Mucosa of rectum (tissue), 2 donors: ENCODE results near the gene ZNF473.

ENCODE experiments used
- H3K27ac ChIP-seq, 2 donors: one replicate each; pipeline ENCODE4 v1.7.0; 2013; ENCODE audit warnings: inconsistent platforms in 2 of 2, low read depth in 2 of 2, low read length in 2 of 2
- H3K27me3 ChIP-seq, 2 donors: one replicate each; pipeline ENCODE4 v1.7.0; 2013; ENCODE audit warnings: low read length in 2 of 2; ENCODE audit not compliant: control insufficient read depth in 2 of 2, insufficient read depth in 2 of 2
- H3K36me3 ChIP-seq, 2 donors: one replicate each; pipeline ENCODE4 v1.7.0; 2013; ENCODE audit warnings: low read length in 2 of 2; ENCODE audit not compliant: control insufficient read depth in 2 of 2, insufficient read depth in 2 of 2
- H3K4me1 ChIP-seq, 2 donors: one replicate each; pipeline ENCODE4 v1.7.0; 2013; ENCODE audit warnings: low read length in 2 of 2, mild to moderate bottlenecking in 1 of 2; ENCODE audit not compliant: control insufficient read depth in 2 of 2, insufficient read depth in 2 of 2
- H3K4me3 ChIP-seq, 2 donors: one replicate each; pipeline ENCODE4 v1.7.0; 2013; ENCODE audit warnings: low read length in 2 of 2
- H3K9ac ChIP-seq, 2 donors: one replicate each; pipeline ENCODE4 v1.7.0; 2013; ENCODE audit warnings: low read length in 2 of 2, low read depth in 1 of 2, mild to moderate bottlenecking in 1 of 2
- H3K9me3 ChIP-seq, 2 donors: one replicate each; pipeline ENCODE4 v1.7.0; 2013; ENCODE audit warnings: low read length in 2 of 2; ENCODE audit not compliant: control insufficient read depth in 2 of 2
- donor health status: healthy.
- donor health status: Normal muscosa, but diverticular disease.

The ZNF473 gene

DNA sequence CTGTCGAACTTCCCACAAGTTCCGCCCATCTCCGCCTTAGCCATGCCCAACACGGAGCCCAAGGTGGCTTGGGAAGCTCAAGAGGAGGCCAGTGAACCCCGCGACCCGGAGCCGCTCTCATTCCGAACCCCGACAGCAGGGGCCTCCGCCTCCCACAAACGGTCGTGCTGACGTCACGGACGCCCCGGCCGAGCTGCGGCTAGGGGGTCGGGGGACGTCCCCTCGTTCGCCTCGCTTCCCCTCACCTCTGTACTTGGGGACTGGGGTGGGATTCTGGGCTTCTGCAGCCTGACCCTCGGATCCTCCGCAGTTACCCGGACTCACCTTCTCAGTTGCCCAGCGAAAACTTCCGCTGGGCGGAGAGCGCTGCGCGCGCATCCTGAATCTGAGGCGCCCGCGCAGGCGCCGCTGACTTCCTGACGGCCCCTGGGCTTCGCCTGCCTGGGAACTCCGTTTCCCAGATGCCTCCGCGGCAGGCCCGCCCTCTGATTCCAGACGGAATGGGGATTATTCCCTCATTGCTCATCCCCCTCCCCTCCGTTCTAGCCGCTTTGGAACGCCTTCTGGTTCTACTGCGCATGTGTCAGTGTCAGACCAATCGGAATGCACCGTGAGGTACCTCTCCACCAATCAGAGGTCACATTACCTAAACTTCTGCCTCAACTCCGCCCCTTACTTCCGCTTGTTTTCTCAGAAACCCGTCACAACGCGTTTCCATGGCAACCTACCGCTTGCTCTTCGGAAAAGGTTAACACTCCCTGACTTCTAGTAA is 597 bp upstream of the ZNF473 start, which contains the start of gene VRK3:
VRK3 (minus strand) TSS at position 351 of the 772 bp plus-strand sequence. CDS start 9,210 bp downstream, outside the sequence.
- Histone ChIP-seq H3K4me1 (peaks cover 10 to 16% of the 10 kb centered on the region in 2 donors), H3K36me3 (peaks cover 0 to 12% of the 10 kb centered on the region in 2 donors), H3K27me3 (no peaks in the 10 kb centered on the region), H3K9me3 (no peaks in the 10 kb centered on the region), H3K9ac (peak within 1 kb of the TSS; percentile 97 to 98), H3K27ac (peak within 1 kb of the TSS; percentile 94 to 98), H3K4me3 (peak within 1 kb of the TSS; percentile 95 to 100)

DNA sequence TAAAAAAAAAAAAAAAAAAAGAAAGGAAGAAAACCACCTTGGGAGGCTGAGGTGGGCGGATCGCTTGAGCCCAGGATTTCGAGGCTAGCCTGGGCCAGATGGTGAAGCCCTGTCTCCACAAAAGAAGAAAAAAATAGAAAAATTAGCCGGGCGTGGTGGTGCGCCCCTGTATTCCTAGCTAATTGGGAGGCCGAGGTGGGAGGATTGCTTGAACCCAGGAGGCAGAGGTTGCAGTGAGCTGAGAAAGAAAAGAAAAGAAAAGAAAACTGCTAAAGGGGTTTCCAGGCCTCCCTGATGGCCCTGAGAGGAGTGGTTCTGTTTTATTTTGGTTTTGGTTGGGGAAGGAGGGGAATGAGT is 723 bp downstream of the ZNF473 start:
- H3K27me3 ChIP-seq = no peaks in the 10 kb centered on the region
- no peak overlapping the region for H3K27ac ChIP-seq
- peaks cover 4 to 14% of the 10 kb centered on the region in 2 donors for H3K36me3 ChIP-seq
- peak overlapping the region; percentile 85 to 94 for H3K4me3 ChIP-seq
- H3K4me1 ChIP-seq = peaks cover 10 to 16% of the 10 kb centered on the region in 2 donors
- no peaks in the 10 kb centered on the region for H3K9me3 ChIP-seq
- H3K9ac ChIP-seq = no peak overlapping the region

DNA sequence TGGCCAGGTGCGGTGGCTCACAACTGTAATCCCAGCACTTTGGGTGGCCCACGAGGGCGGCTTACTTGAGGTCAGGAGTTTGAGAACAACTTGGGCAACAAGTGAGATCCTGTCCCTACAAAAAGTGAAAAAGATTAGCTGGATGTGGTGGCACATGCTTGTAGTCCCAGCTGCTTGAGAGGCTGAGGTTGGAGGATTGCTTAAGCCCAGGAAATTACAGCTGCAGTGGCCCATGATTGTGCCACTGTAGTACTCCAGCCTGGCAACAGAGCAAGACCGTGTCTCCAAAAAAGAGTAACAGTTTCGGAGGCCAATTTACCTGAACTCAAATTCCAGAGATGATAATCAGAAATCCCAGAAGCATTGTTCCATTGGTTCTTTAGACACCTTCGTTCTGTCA is 4.4 kb downstream of the ZNF473 start:
- Histone ChIP-seq H3K9me3 (no peaks in the 10 kb centered on the region), H3K27me3 (no peaks in the 10 kb centered on the region), H3K4me1 (peaks cover 4 to 8% of the 10 kb centered on the region in 2 donors), H3K4me3 (no peak overlapping the region), H3K9ac (no peak overlapping the region), H3K36me3 (peaks cover 11 to 44% of the 10 kb centered on the region in 2 donors), H3K27ac (no peak overlapping the region)

- Histone ChIP-seq H3K9me3 (no peaks in the 10 kb centered on the region), H3K36me3 (peaks cover 11 to 48% of the 10 kb centered on the region in 2 donors), H3K4me3 (no peak overlapping the region), H3K9ac (no peak overlapping the region), H3K27me3 (no peaks in the 10 kb centered on the region), H3K4me1 (peaks cover 4 to 8% of the 10 kb centered on the region in 2 donors), H3K27ac (no peak overlapping the region)
Measured at GRCh38 chr19:50030937-50031336, 5.1 kb downstream of the ZNF473 start.

DNA sequence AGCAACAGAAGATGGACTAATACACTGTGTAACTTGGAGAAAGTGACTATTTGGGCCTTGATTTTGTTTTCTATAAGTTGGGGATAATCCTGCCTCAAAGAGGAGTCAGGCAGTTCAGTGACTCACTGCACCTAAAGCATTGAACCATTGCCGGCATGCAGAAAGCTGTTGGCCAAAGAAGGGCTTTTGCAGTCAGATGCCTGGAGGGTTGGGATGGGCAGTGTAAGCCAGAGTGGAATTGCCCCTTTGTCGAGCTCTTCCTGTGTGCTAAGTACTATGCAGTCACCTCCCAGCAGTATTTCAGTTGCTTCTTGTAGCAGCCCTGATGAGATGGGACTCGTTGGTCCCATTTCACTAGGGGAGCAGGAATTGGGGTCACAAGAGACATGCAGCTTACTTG is 11.1 kb downstream of the ZNF473 start:
- Histone ChIP-seq H3K9me3 (no peaks in the 10 kb centered on the region), H3K27me3 (no peaks in the 10 kb centered on the region), H3K9ac (no peak overlapping the region), H3K4me3 (no peak overlapping the region), H3K4me1 (peaks cover 0 to 3% of the 10 kb centered on the region in 2 donors), H3K27ac (no peak overlapping the region), H3K36me3 (peaks cover 36 to 67% of the 10 kb centered on the region in 2 donors)

DNA sequence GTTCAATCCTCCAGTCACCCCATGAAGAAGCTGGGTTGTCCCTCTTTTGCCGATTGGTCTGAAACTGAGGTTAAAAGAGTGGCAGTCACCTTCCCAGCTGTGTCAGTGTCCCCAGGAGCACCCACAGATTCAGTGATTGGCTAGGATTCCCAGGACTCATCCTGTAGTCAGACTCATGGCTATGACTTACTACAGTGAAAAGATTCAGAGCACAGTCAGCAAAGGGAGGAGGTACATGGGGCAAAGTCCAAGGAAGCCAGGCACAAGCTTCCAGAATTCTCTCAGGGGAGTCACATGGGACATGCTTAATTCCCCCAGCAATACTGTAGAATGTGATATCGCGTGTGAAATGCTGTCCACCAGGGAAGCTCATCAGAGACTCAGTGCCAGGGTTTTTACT is 14.2 kb downstream of the ZNF473 start:
- no peak overlapping the region for H3K27ac ChIP-seq
- H3K27me3 ChIP-seq = no peaks in the 10 kb centered on the region
- H3K4me1 ChIP-seq = peaks cover 0 to 3% of the 10 kb centered on the region in 2 donors
- peaks cover 9 to 11% of the 10 kb centered on the region in 2 donors for H3K9me3 ChIP-seq
- no peak overlapping the region for H3K4me3 ChIP-seq
- H3K9ac ChIP-seq = no peak overlapping the region
- peaks cover 60 to 68% of the 10 kb centered on the region in 2 donors for H3K36me3 ChIP-seq

DNA sequence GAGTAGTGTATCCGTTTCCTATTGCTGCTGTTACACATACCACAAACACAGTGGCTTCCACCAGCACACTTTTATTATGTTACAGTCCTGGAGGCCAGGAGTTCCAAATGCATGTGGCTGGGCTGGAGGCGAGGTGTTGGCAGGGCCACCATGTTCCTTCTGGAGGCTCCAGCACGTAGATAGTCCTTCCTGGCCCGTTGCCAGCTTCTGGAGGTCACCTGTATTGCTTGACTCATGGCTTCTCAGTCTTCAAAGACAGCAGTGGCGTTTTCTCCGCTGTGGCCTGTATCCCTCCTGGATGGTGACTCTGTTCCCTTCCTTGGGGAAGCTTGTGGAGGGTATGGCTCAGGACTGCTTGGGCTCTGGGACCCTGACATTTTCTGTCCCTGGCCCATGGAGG is 15.2 kb downstream of the ZNF473 start:
- Histone ChIP-seq H3K36me3 (peaks cover 70 to 74% of the 10 kb centered on the region in 2 donors), H3K27ac (no peak overlapping the region), H3K4me1 (peaks cover 0 to 3% of the 10 kb centered on the region in 2 donors), H3K9ac (no peak overlapping the region), H3K4me3 (no peak overlapping the region), H3K9me3 (peaks cover 18 to 20% of the 10 kb centered on the region in 2 donors), H3K27me3 (no peaks in the 10 kb centered on the region)

- H3K9me3 ChIP-seq = peaks cover 21 to 29% of the 10 kb centered on the region in 2 donors
- H3K27ac ChIP-seq = no peak overlapping the region
- H3K4me1 ChIP-seq = peaks cover 0 to 3% of the 10 kb centered on the region in 2 donors
- peaks cover 72 to 79% of the 10 kb centered on the region in 2 donors for H3K36me3 ChIP-seq
- no peaks in the 10 kb centered on the region for H3K27me3 ChIP-seq
- H3K9ac ChIP-seq = no peak overlapping the region
- H3K4me3 ChIP-seq = no peak overlapping the region
Measured at GRCh38 chr19:50042363-50043024, 16.7 kb downstream of the ZNF473 start.

DNA sequence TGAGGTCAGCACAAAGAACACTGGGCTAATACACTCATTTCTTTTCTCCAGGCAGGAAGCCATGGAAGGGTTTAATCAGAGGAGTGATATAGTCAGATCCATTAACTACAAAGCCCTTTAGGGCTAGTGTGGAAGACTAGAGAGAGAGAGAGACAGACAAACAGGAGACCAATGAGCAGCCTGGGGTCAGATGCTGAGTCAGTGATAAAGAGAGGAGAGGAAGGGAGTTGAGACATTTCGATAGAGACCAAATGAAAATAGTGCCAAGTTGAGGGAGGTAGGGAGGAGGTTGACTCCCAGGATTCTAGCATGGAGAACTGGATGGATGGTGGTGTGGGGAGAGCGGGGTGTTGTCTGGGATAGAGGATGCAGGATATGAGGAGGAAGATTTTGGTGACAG is 18.2 kb downstream of the ZNF473 start:
- peaks cover 21 to 29% of the 10 kb centered on the region in 2 donors for H3K9me3 ChIP-seq

DNA sequence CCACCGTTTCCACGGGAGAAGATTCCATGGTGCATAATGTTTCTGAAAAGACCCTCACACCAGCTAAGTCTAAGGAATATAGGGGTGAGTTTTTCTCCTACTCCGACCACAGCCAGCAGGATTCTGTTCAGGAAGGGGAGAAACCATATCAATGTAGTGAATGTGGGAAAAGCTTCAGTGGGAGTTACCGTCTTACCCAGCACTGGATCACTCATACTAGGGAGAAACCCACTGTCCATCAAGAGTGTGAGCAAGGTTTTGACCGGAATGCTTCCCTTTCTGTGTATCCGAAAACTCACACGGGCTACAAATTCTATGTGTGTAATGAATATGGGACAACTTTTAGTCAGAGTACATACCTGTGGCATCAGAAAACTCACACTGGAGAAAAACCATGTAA is 19.1 kb downstream of the ZNF473 start:
- Histone ChIP-seq H3K27ac (no peak overlapping the region), H3K9me3 (peaks cover 21 to 29% of the 10 kb centered on the region in 2 donors), H3K27me3 (no peaks in the 10 kb centered on the region), H3K4me1 (peaks cover 0 to 2% of the 10 kb centered on the region in 2 donors), H3K4me3 (no peak overlapping the region), H3K36me3 (peaks cover 57 to 68% of the 10 kb centered on the region in 2 donors), H3K9ac (no peak overlapping the region)

More for the DNA sequence above, 18.2 kb downstream of the ZNF473 start:
- Histone ChIP-seq H3K27ac (no peak overlapping the region), H3K27me3 (no peaks in the 10 kb centered on the region), H3K36me3 (peaks cover 65 to 78% of the 10 kb centered on the region in 2 donors), H3K9ac (no peak overlapping the region), H3K4me1 (peaks cover 0 to 3% of the 10 kb centered on the region in 2 donors), H3K4me3 (no peak overlapping the region)
